GM12865 (cell line): Measurements from ENCODE around the gene CTNND2.
"Not testable (repeated sequence)": the region's sequence is repeated elsewhere in the genome, so short reads cannot be mapped to it uniquely, and the experiment has no call there.

Source experiments
- DNase-seq: peaks from one replicate; pipeline ENCODE4 v3.0.0; 2010; ENCODE audit warnings: low read depth
- H3K4me3 ChIP-seq: 2 replicates; pipeline ENCODE4 v1.5.1; 2011; ENCODE audit warnings: mild to moderate bottlenecking, low read depth, low read length, control low read depth
- CTCF ChIP-seq: IDR thresholded peaks from 2 replicates; pipeline ENCODE4 v1.5.1; 2011; ENCODE audit warnings: low read length, control low read depth, low read depth, inconsistent platforms; ENCODE audit not compliant: insufficient read depth; ENCODE audit errors: missing control alignments

CTNND2 gene

GRCh38 chr5:11319836-11320580 is 584.2 kb downstream of the CTNND2 start:
- no peak for TF ChIP-seq CTCF
- no peak overlapping the region for H3K4me3 ChIP-seq
- DNase-seq = no peak

GRCh38 chr5:11313694-11314093 is 590.6 kb downstream of the CTNND2 start:
- DNase-seq, H3K4me3 ChIP-seq: not testable (repeated sequence)

GRCh38 chr5:11311731-11312130 is 592.5 kb downstream of the CTNND2 start:
- no peak for TF ChIP-seq CTCF
- no peak overlapping the region for H3K4me3 ChIP-seq
- DNase-seq = no peak

GRCh38 chr5:11311272-11311671 is 593.0 kb downstream of the CTNND2 start:
- no peak for DNase-seq
- H3K4me3 ChIP-seq = no peak overlapping the region
- TF ChIP-seq CTCF = no peak

- no peak for TF ChIP-seq CTCF
- H3K4me3 ChIP-seq = no peak overlapping the region
- DNase-seq = no peak
These were observed 594.1 kb downstream of the CTNND2 start for GRCh38 chr5:11310158-11310557.

GRCh38 chr5:11306365-11306764 is 597.9 kb downstream of the CTNND2 start:
- TF ChIP-seq CTCF = no peak

GRCh38 chr5:11305245-11305644 is 599.0 kb downstream of the CTNND2 start:
- no peak overlapping the region for H3K4me3 ChIP-seq
- no peak for TF ChIP-seq CTCF
- DNase-seq = no peak

More at GRCh38 chr5:11306365-11306764, 597.9 kb downstream of the CTNND2 start:
- no peak overlapping the region for H3K4me3 ChIP-seq
- DNase-seq = no peak
